ENCODE measurements around the gene POLRMT. TPM values are rescaled to one million over a fixed set of nuclear protein-coding genes. Genes with fewer than 3 reads are reported as not detected.
"Not testable (repeated sequence)": the region's sequence is repeated elsewhere in the genome, so short reads cannot be mapped to it uniquely, and the experiment has no call there.

POLRMT gene
- total and polyA plus RNA-seq, 8 donors: 18.5 to 196 (median 80.9) TPM

DNA sequence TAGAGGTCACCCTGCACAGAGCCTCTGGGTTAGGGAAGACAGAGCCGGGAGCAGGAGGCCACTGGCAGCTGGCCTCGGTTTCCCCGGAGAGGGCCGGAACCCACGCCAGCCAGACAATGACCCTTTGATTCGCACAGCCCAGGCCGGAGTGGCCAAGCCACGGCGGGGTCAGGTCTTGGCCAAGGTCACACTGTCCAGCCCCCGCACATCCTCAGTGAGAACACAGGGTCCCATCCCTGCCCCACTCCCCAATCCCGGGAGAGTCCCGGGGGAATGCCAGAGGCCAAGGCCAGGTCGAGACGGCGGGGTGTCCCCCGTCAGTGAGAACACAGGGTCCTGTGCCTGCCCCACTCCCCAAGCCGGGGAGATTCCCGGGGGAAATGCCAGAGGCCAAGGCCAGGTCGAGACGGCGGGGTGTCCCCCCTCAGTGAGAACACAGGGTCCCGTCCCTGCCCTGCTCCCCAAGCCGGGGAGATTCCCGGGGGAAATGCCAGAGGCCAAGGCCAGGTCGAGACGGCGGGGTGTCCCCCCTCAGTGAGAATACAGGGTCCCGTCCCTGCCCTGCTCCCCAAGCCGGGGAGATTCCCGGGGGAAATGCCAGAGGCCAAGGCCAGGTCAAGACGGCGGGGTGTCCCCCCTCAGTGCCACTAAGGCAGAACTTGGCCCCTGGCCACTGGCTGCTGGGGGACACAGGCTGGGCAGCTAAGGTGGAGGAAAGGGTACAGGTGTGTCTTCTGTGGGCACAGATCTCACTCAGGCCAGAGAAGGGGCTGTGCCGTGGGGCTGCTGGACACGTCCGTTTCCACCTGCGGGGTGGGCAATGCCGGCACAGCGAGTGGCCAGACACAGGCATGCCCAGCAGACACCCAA, 41.2 kb upstream of the POLRMT start:
- Histone ChIP-seq H3K4me1 (peaks cover 28 to 40% (median 39%) of the 10 kb centered on the region in 4 donors), H3K4me3 (no peak overlapping the region), H3K36me3 (no peaks in the 10 kb centered on the region), H3K27ac (peak overlapping the region in 4 of 5 donors; percentile 13 to 98 (median 82)), H3K27me3 (peaks cover 0 to 42% (median 11%) of the 10 kb centered on the region in 3 donors), H3K9me3 (no peaks in the 10 kb centered on the region)
- TF ChIP-seq POLR2AphosphoS5 (IDR thresholded peaks at IDR 0.05) (no peak), CTCF (IDR thresholded peaks at IDR 0.05) (no peak), EP300 (IDR thresholded peaks at IDR 0.05) (no peak), POLR2A (IDR thresholded peaks at IDR 0.05) (no peak)
- WGBS, 5 donors: 52 to 69% (median 64%) methylated on average over 18 to 38 of the region's 38 CpGs
- DNase-seq: no peak
- intact Hi-C loops (cut with DNase I; ENCODE audit: low total_unique reads): no loop called here

GRCh38 chr19:670609-671075, 37.3 kb upstream of the POLRMT start:
- Histone ChIP-seq H3K36me3 (no peaks in the 10 kb centered on the region), H3K27ac (no peak overlapping the region), H3K27me3 (peaks cover 0 to 21% (median 0%) of the 10 kb centered on the region in 3 donors), H3K9me3 (no peaks in the 10 kb centered on the region), H3K4me3 (no peak overlapping the region), H3K4me1 (peaks cover 0 to 7% (median 5%) of the 10 kb centered on the region in 4 donors)
- DNase-seq: no peak
- 72 to 82% (median 74%) methylated on average over 7 to 9 of the region's 9 CpGs for WGBS, 5 donors
- intact Hi-C loops (cut with DNase I; ENCODE audit: low total_unique reads): no loop called here
- no peak for TF ChIP-seq CTCF (IDR thresholded peaks at IDR 0.05)
- TF ChIP-seq POLR2AphosphoS5 (IDR thresholded peaks at IDR 0.05): no peak
- no peak for TF ChIP-seq EP300 (IDR thresholded peaks at IDR 0.05)
- TF ChIP-seq POLR2A (IDR thresholded peaks at IDR 0.05): no peak

- H3K27ac ChIP-seq, H3K36me3 ChIP-seq, H3K9me3 ChIP-seq, H3K27me3 ChIP-seq, H3K4me3 ChIP-seq, DNase-seq: not testable (repeated sequence)
- H3K4me1 ChIP-seq: peaks cover 9 to 17% (median 14%) of the 10 kb centered on the region in 4 donors
- intact Hi-C loops (cut with DNase I; ENCODE audit: low total_unique reads): loop anchor here (5.0 kb wide), 1 partner anchor 63 kb away; no protein-coding TSS in a partner anchor
- 44 to 50% (median 47%) methylated on average over 12 of the region's 12 CpGs for WGBS, 5 donors
These were observed 35.5 kb upstream of the POLRMT start for GRCh38 chr19:668675-669434.

DNA sequence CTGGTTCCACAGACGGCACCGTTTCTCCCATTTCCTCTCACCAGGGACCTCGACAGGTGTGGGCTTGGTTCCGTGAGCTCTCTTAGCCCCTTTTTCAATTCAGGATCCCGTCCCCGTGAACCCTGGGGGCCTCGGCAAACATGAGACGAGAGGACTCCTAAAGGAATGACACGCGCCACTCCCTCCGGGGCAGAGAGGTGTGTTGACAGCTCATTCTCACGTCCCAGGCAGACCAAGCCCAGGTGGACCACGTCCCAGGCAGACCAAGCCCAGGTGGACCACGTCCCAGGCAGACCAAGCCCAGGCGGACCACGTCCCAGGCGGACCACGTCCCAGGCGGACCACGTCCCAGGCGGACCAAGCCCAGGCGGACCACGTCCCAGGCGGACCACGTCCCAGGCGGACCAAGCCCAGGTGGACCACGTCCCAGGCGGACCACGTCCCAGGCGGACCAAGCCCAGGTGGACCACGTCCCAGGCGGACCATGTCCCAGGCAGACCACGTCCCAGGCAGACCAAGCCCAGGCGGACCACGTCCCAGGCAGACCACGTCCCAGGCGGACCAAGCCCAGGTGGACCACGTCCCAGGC, 33.7 kb upstream of the POLRMT start:
- H3K27ac ChIP-seq, H3K27me3 ChIP-seq, H3K4me3 ChIP-seq, H3K9me3 ChIP-seq, DNase-seq, H3K36me3 ChIP-seq: not testable (repeated sequence)
- H3K4me1 ChIP-seq: peaks cover 14 to 27% (median 21%) of the 10 kb centered on the region in 4 donors
- intact Hi-C loops (cut with DNase I; ENCODE audit: low total_unique reads): loop anchor here (5.0 kb wide), 1 partner anchor 65 kb away; no protein-coding TSS in a partner anchor
- 81 to 95% (median 87%) methylated on average over 14 to 38 of the region's 38 CpGs for WGBS, 5 donors

DNA sequence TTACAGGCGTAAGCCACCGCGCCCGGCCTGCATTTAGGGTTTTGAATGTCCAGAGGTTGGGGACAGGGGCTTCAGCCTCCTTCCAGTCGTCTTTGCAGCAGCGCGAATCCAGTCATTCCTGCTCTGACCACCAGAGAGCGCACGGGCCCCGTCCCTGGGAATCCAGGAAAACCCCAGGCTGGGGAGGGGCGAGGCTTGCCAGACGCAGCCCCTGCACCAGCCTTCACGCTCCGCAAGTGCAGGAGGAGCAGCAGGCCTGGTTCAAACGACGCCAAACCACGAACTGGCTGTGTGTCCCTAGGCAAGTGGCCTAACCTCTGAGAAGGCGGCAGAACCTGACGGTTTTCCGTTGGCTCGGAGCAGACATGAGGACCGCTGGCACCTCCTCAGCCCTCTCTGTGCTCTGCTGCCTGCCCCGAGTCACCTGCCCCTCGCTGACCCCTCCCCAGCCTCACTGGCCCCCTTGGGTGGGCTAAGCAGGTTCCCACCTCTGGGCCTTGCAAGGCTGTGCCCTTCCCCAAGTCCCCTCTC, 31.6 kb upstream of the POLRMT start:
- peak; percentile 83 to 93 for DNase-seq
- H3K27me3 ChIP-seq: no peaks in the 10 kb centered on the region
- H3K4me1 ChIP-seq: peaks cover 35 to 48% (median 42%) of the 10 kb centered on the region in 4 donors
- intact Hi-C loops (cut with DNase I; ENCODE audit: low total_unique reads): loop anchor here (5.0 kb wide), 1 partner anchor 67 kb away; no protein-coding TSS in a partner anchor
- no peaks in the 10 kb centered on the region for H3K36me3 ChIP-seq
- H3K27ac ChIP-seq: peak overlapping the region in 1 of 5 donors; percentile 60
- peak overlapping the region in 2 of 4 donors; percentile 11 to 32 for H3K4me3 ChIP-seq
- no peaks in the 10 kb centered on the region for H3K9me3 ChIP-seq
- 5 to 19% (median 6%) methylated on average over 10 to 24 of the region's 24 CpGs for WGBS, 5 donors
- TF ChIP-seq CTCF (IDR thresholded peaks at IDR 0.05) (peak in 6 of 7 experiments; percentile 20 to 97 (median 90)), EP300 (IDR thresholded peaks at IDR 0.05) (no peak), POLR2AphosphoS5 (IDR thresholded peaks at IDR 0.05) (peak in 1 of 3 donors; percentile 52), POLR2A (IDR thresholded peaks at IDR 0.05) (no peak)

All from stomach (tissue), 9 donors.